Activated effector memory CD4-positive, alpha-beta T cell treated with Interleukin-2 at 50 U/mL for 16 hours (primary cell): ENCODE data around the gene AATK.

Source experiments
- DNase-seq: peaks from one replicate; pipeline ENCODE4 v3.0.0-alpha.2; 2020

The AATK gene

DNA sequence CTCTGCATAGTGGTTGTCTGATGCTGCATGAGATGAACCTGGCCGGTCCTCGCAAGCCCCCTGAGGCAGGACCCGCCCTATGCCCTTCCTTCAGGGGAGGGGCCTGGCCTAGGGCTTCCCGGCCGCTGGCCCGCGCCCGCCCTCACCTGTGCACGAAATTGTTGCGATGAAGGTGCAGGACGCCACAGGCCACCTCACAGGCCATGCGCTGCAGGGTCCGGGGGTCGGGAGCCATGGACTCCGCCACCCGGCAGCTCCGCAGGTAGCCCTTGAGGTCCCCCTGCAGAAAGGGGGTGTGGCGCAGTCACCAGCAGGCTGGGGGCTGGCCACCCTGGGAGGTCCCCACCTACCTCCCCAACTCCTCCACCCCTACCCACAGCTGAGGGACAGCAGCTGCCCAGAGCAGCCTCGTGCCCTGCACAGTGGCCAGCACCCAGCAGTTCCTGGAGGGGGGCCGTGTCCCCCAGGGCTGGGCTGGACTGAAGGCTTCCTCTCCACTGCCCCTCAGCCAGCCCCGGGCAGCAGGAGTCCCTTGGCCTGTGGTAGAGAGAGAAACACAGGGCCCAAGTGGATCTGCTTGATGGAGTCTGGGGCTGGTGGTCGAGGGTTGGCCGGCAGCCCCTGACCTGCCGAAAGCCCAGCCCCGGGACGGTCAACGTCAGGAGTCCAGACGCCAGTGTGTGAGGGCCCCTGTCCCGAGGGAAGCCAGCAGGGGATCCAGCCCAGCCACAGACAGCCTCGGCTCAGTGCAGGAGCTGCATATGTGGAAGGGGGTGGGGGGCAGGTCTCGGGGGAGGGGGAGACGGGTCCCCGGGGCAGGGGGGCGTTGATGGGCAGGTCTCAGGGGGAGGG is 39.5 kb downstream of the AATK start:
- no peak for DNase-seq

DNA sequence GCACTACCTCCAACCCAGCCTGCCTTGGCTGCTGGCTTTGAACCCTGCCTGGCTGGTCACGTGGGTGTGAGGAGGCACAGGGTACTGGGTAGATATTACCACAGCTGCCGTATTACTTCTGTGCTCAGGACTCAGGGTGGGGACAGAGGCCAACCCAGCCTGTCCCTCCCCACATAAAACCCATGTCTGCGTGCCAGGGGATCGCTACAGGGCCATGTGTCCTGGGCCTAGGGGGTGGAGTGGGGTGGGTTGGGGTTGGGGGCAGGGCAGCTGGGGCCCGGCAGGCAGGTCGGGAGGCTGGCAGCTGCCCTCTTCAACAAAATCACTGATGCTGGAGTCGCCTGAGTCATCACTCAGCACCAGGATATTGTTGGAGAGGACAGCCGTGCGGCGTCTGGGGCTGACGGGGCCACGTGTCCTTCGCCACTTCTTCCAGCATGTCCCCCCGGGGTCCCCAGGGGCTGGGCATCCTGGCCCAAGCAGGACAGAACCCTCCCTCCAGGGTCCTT is 40.4 kb downstream of the AATK start:
- DNase-seq: no peak

DNA sequence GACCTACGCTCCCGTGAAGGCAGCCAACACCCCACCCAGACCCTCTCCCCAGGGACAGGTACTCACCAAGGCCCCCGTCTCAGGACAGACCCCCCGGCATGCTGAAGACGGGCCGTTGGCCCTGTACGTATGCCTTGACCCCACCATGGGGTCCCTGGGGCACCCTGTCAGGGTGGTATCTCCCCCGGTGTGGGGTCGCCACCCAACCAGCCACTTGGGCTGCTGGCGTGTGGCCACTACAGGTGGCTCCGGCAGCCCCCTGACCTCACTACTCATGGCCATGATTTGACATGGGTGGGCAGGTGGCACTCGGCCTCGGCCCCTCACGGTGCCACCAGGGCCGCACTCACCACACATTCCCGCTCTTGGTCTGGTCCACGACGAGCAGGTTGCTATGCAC is 41.6 kb downstream of the AATK start:
- no peak for DNase-seq

DNA sequence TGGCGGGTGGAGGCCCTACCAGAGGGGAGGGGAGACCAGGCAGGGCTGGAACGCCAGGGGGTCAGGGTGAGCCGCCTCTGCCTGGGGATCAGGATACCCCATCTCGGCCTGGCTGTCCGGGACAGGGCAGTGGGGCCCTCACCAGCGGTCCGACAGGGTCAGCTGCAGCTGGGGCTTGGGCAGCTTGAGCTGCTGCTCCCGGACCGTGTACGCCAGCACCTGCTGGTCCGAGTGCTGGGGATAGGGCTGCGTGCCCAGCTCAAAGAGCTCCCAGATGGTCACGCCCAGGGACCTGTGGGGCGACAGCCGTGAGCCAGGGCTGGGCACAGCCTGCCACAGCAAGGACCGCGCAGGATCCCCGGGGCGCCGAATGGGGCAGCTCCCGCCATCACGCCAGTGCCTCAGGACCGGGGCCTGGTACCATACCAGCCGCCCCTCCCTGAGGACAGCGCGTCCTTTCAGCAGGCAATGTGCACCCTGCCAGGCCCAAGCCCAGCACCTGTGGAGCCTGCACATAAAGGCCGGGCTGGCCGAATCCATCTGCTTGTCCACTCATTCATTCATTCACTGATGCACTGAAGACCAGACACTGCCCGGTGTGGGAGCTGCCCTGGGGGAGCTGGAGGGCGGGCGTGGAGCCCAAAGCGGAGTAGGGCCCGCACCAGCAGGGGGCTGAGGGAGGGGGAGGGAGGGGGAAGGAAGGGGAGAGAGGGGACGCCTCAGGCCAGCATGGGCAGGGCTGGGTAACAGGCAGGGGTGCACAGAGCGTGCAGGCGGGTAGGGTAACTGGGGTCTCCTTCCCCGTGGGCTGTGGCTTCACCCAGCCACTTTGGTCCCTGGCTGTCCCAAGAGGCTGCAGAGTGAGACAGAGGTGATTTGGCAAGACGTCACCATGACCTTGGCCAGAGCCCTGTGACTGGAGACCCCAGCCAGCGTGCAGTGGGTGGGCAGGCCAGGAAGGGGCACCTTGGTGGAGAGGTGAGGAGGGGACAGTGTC is 42.7 kb downstream of the AATK start:
- no peak for DNase-seq

DNA sequence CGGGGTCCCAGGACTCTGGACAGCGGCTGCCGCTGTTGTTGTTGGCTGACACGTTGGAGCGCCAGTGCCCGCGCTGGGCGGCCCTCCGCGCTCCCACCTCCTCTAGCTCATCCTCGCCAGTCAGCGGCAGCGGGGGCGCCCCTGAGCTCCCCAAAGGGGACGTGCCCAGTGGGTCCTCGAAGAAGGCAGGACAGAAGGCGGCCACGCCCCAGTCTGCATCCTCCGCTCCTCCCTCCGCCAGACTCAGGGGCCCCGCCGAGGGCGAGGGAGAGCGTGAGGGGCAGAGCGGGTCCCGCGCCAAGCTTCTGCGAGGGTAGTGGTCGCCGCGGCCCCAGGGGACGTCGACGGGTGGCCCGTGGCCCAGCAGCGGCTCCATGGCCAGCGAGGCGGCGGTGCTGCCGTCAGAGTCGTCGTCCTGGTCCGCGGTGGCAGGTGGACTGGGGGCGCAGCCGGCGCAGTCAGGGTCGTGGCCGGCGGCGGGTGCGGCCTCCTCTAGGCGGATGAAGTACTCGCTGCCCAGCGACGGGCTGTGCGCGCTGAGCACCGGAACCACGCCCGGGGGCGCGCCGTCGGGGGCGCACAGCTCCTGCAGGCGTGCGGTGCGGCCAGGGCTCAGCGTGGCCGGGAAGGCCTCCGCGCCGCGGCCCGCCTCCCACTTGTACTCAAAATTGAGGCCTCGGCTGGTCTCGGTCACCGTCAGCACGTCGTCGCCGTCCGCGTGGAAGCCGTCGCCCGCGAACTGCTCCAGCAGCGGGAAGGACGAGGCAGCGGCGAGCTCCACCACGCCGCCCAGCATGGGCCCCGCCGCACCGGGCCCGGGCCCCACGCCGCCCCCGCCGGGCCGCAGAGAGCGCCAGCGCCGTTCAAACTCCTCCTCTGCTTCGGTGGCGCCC is 43.9 kb downstream of the AATK start:
- DNase-seq: no peak

DNA sequence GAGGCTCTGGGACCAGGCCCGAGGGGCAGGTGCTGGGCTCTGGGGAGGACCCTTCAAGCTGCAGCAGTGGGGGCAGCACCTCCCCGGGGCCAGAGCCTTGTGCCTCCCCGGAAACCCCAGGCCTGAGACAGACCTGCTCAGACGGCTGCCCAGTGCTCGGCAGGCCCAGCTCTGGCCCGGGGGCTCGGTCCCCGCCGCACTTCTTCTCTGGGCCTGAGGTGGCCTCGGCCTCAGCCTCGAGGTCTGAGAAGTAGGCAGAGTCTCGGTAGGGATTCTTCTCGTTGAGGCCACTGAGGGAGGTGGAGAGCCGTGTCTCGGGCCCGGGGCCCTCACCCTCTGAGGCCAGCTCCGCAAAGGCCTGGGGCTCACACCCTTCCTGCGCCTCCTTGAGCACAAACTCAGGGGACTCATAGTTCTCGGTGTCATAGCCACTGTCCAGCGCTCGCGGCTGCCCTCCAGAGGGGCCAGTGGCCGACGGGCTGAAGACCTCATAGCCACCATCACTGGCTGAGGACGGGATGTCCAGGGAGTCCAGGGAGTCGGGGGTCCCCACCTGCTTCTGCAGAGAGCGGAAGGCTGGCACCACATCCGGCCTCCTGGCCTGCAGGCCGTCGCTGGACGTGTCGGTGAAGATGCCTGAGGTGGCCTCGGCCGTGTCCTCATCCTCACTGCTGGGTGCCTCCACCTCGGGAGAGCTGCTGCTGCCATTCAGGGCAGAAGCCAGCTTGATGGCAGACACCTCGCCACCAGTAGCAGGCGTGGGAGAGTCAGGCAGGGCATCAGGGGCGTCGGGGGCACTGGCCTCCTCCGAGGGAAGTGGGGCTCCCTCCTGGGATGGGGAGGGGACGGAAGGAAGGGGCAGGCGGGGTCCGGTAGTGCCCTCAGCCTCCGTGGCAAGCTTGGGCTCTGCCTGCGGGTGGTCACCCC is 45.1 kb downstream of the AATK start:
- no peak for DNase-seq

DNA sequence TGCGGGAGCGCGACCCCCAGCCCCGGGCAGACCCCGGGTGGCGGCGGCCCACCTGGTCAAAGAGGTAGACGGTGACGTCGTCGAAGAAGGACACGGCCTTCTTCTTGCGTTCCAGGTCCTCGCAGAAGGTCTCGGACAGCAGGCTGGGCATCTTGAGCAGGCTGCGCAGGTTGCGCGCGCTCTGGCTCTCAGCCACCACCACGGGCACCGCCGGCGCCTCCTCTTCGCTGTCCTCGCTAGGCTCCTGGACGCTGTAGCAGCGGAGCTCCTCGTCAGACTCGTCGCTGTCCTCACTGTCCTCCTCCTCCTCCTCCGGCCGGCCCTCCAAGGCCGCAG is 45.9 kb downstream of the AATK start:
- no peak for DNase-seq

DNA sequence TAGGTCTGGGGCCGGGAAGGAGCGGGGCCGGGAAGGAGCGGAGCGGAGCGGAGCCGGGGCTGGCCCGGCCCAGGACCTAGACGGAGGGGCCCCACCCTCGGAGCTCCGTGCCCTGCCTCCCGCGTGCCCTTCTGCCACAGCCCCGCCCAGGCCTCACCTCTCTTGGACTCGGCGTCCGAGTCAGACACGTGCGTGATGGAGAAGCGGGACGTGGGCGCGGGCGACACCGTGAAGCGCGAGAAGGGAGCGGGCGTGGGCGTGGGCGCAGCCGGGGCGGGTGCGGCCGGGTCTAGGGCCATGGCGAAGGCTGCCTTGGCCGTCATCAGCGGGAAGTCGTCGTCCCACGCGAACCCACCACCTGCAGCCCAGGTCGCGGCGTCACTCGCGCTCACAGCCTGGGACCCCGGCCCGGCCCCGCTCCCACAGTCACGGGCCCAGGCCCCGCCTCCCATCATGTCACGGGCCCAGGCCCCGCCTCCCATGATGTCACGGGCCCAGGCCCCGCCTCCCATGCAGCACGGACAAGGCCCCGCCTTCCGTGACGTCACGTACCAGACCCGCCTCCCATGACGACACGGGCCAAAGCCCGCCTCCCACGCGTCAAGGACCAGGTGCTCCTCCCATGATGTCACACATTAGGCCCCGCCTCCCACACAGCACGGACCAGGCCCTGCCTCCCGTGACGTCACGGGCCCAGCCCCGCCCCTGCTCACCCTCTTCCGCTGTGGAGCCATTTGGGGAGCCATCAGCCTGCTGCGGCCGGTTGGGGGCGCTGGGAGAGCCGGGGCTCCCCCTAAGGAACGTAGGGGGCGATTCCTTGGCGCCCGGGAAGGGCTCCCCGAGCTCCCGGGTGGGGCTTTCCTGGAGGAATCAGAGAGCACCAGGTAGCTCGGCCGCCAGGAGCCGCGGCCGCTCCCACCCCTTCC is 46.5 kb downstream of the AATK start:
- peak; percentile 59 for DNase-seq

DNA sequence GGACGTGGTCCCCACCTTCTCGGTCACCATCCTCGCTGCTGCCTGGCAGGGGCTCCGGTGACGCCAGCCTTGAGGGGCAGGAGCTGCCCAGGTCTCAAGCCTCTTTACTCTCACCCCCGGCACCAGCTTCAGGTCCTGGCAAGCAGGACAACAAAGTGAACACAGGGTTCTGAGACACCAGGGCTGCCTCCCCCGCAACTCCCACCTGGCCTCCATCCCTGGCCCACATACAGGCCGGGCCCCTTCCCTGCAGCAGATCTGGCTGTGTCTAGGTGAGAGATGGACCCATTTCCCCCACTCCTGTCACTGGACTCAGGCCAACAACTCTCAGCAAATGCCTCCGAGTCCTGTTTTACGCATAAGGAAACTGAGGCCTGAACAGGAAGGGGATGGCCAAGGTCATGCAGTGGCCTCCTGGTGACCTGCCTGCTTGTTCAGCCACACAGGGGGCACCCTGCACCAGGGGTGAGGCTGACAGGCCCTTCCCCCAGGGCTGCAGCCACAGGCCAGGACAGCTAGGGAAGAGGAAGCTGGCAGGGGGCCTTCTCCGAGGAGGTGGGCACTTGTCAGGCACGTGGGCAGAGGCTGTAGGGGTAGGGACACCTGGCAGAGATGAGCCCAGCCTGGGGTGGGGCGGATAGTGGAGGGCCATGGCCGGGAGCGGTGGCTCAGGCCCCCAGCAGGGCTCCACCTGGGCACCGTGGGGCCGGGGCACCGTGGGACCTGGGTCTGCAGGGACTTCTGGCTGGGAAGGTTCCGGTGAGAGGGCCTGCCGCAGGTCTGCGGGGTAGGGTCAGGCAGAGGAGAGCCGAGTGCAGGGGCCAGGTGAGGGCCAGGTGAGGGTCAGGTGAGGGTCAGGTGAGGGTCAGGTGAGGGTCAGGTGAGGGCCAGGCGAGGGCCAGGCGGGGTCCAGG is 47.5 kb downstream of the AATK start:
- DNase-seq: no peak

DNA sequence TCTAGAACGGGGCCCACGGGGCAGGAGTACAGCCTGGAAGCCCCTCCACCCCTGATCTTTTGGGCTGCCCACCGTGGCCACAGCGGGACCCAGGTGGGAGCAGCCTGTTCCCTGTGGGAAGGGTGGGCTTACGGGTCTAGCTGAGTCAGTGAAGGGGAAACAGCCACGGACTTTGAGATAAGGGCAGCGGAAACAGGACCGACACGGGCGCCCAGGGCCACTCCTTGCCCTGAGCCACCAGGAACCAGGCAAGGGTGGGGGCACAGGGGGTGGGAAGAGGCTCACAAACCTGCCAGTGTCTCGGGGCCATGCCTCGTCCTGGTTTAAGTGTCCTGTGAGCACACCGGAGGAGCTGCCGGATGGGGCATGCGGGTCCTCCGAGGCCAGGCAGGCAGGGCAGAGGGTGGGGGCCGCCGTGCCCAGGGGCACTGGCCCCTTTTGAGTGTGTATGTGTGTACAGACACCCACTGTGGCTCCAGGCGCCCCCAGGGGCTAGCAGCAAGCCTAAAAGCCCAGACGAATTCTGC is 48.3 kb downstream of the AATK start:
- no peak for DNase-seq

DNA sequence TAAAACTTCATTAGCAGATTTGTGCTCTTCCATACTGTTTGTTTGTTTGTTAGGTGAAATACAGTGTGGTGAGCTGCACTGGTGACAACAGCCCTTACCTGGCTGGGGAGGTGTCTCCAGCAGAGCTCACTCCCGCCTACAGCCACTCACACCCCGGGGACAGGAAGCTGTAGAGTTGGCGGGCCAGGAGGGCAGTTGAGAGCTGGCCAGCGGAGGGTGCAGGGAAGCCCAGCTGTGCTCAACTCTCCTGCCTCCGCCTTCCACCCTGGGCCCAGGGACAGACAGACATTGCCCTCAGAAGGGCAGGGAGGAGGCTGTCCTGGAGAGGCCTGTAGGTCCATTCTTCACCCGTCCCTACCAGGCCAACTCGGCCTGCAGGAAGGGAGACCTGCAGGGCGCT is 49.3 kb downstream of the AATK start:
- DNase-seq: no peak

DNA sequence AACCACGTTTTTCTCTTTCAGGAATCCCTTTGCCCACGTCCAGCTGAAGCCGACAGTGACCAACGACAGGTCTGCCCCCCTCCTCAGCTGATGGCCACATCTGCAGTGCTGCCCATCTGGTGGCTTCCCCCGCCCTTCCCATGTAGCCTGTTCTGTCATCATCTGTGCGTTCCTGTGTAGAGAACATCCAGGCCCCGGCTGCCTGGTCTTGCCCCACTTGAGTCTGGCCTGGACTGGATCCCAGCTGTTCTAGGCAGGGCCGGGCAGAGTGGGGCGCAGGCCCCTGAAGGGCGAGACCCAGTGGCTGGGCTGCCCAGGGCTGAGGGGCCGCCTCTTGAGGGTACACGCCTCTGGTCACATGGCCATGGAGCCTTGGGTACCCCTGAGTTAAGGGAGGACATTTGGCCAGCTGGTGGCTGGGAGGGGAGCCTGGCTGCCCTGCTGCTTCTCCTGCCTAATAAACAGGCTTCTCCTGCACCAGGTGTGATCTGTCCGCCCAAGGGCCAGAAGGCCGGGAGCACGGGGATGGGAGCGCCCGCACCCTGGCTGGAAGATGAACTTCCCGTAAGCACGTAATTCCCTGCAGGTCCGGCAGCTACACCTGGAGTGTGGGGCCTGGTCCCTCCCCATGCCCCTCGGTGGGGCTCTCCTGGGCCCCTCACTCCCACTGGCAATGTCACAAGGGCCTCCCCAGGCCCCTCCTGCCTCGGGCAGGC is 50.1 kb downstream of the AATK start:
- no peak for DNase-seq

DNA sequence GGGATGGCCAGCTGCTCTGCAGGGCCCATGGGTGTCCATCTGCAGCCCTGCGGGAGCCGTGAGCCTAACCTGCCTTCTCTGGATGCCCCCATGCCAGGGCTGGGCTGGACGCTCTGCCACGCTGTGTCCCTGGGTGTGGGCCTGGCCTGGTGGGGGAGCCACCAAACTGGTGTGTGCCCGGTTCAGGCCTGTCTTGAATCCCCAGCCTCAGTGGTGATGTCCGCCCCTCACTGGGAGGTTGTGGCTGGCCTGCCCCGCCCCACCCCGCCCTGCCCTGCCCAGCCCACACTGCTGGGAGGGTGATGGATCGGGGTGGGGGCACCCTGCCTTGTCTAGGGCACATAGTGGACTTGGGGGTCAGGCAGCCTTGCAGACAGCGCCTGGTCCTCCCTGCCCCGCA is 50.8 kb downstream of the AATK start:
- DNase-seq: no peak

DNA sequence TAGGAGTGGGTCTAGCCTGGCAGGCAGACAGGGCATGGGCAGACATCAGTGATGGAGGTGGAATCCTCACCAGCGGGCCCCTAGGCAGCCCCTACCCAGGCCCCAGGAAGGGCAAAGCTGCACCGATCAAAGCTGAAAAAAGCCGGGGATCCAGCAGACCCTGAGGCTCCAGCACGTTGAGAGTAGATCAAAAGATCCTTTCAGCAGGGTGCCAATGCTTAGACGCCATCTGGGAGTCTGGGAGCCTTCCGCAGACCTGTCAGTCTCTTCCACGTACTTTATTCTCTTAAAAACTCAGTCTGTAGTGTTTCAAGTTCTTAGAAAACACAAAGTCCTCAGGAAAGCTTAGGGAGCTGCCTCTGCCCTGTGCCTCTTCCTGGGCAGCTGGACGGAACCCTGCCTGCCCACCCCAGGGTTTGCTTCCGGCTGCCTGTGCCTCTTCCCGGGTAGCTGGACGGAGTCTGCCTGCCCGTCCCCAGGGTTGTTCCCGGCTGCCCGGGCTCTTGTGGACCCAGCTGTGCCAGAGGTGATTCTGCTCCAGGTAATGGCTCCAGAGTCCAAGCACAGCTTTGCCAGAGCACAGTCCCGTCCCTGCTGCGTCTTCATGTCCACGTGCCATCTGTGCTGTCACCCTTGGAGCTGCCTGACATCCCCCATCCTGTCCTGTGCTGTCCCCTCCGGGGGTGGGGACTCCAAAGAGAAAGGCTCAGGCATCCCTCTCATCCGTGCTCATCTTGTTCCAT is 51.5 kb downstream of the AATK start:
- no peak for DNase-seq

DNA sequence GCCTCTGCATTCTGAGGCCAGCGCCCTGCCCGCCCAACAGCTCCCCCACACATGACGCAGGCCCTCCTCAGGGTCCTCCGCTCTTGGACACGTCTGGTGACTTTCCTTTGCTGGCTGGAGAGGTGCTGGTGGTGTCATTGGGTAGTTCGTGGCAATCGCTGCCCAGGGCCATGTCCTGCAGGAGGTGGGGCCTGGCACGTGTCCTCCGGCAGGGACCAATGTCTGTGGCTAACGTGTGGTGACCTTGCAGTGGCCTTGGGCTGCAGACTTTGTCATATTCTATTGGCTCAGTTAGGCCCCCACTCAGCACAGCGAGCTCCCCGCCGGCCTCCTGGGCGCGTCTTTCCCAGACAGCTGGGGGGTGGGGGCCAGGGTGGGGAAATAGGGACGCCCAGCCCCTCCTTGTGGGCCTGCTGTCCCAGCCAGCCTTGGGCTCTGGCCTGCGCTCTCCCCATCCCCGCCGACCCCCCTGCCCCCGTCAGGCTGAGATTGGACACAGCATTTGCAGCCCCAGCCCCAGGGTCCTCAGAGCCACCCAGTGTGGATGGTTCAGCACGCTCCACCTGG is 52.8 kb downstream of the AATK start:
- DNase-seq: no peak

DNA sequence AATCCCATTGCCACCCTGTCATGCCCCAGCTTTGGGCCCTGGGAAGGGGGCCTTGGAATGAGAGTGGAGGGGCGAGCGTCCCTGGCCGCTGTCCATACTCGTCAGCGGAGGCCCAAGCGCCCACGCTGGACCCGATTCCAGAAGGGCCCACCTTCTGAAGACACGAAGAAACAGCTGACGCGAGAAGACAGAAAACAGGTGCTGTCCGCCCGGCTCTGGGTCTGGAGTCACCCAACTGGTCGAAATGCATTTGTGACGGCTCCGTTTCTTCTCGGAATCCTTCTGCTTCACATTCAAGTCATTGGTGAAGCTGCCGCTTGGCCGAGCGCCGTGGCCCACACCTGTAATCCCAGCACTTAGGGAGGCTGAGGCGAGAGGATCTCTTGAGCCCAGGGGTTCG is 53.6 kb downstream of the AATK start:
- no peak for DNase-seq

DNA sequence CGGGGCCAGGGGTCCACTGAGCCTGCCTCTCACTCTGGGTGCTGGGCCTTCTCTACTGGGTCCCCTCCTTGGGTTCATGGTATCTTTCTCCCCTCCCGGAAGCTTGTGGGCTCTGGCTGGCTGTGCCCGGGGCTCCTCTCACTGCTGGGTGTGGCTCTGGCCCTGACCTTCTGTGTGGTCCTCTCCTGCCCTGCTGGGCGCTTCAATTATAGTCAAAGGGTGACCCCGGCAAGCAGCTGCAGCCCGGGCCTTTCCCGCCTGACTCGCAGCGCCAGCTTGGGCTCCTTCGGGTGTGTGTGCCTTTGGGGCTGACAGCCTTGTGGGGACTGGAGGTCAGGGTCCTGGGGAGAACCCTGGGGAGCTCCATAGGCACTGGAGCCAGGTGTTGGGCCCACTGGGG is 55.0 kb downstream of the AATK start:
- no peak for DNase-seq
